HepG2 (cell line): ENCODE measurements around the gene WDR7. TPM values are rescaled to one million over a fixed set of nuclear protein-coding genes. Genes with fewer than 3 reads are reported as not detected.

Source experiments
- ATAC-seq: fragments of 200-7000 bp; cut with Tn5 transposase; 3 replicates; pipeline ENCODE4 v1.9.1; 2020; ENCODE audit warnings: mild to moderate bottlenecking, moderate library complexity
- BruUV-seq: library from RNA; stranded (reverse); fragments of 400-500 nt; replicated peaks from 2 replicates; lab custom pipeline; 2021; lab: Mats Ljungman, UMichigan
- CTCF ChIA-PET: fragments of 300-600 bp; formaldehyde crosslinking; extraction: SDS; loops from one replicate; lab custom pipeline; 2021; ENCODE audit warnings: low total read pairs, inconsistent platforms, low intra/inter-chr PET ratio; lab: Yijun Ruan, JAX
- POLR2A ChIA-PET: fragments of 350-600 bp; sonication (Branson Sonifier 250); formaldehyde crosslinking; loops from one replicate; lab custom pipeline; 2020; ENCODE audit warnings: antibody characterized with exemption, inconsistent platforms; lab: Yijun Ruan, JAX
- DNase-seq: peaks from one replicate; pipeline ENCODE4 v3.0.0-alpha.2; 2015; ENCODE audit warnings: low spot score
- FAIRE-seq: peaks from 3 replicates; lab custom pipeline; 2011; peaks lifted over from hg19 to GRCh38; lab: Jason Lieb, UNC
- H2AFZ ChIP-seq: one replicate; pipeline ENCODE4 v1.6.1; 2011; ENCODE audit warnings: low read length, inconsistent platforms
- H3K27ac ChIP-seq: fragments of 300-600 bp; 3 replicates; pipeline ENCODE4 v1.8.0; 2011; ENCODE audit warnings: mixed run types, mild to moderate bottlenecking, mixed read lengths, low read length, inconsistent platforms; ENCODE audit not compliant: insufficient read depth; ENCODE audit errors: extremely low read length
- H3K27me3 ChIP-seq, 2 experiments: fragments of 200-600 bp in 1 of 2; 2 replicates in 1 of 2; 3 replicates in 1 of 2; pipeline versions ENCODE4 v1.6.0 to v1.8.0; 2011; ENCODE audit warnings: low read length in 2 of 2, mild to moderate bottlenecking in 2 of 2, moderate library complexity in 2 of 2, inconsistent platforms in 1 of 2; ENCODE audit not compliant: insufficient read depth in 2 of 2, control insufficient read depth in 1 of 2
- H3K36me3 ChIP-seq, 2 experiments: fragments of 200-600 bp in 1 of 2; replicated peaks in 1 of 2; 2 replicates in 1 of 2; 3 replicates in 1 of 2; pipeline versions ENCODE4 v1.5.1 to v1.8.0; 2011; ENCODE audit warnings: low read length in 2 of 2, inconsistent platforms in 1 of 2; ENCODE audit not compliant: insufficient read depth in 2 of 2, control insufficient read depth in 1 of 2
- H3K4me1 ChIP-seq: 2 replicates; pipeline ENCODE4 v1.5.1; 2012; ENCODE audit warnings: low read length, inconsistent platforms; ENCODE audit not compliant: insufficient read depth
- H3K4me2 ChIP-seq: 2 replicates; pipeline ENCODE4 v1.6.0; 2011; ENCODE audit warnings: low read depth, low read length, inconsistent platforms
- H3K4me3 ChIP-seq, 3 experiments: fragments of 200-600 bp in 1 of 3; sonication (generic), shearing (Covaris generic) in 1 of 3; replicated peaks in 1 of 3; 2 replicates each; pipeline ENCODE4 v1.5.1; 2011 to 2016; ENCODE audit warnings: low read length in 3 of 3, inconsistent platforms in 2 of 3, low read depth in 2 of 3, mild to moderate bottlenecking in 2 of 3, control low read depth in 1 of 3, mixed read lengths in 1 of 3; ENCODE audit not compliant: insufficient read depth in 1 of 3
- H3K79me2 ChIP-seq: one replicate; pipeline ENCODE4 v1.6.1; 2011; ENCODE audit warnings: low read length, inconsistent platforms; ENCODE audit not compliant: insufficient read depth
- H3K9ac ChIP-seq: 2 replicates; pipeline ENCODE4 v1.6.0; 2011; ENCODE audit warnings: mild to moderate bottlenecking, low read depth, low read length, inconsistent platforms; ENCODE audit not compliant: insufficient read depth
- H3K9me3 ChIP-seq: 2 replicates; pipeline ENCODE4 v1.5.1; 2012; ENCODE audit warnings: mild to moderate bottlenecking, low read length
- H4K20me1 ChIP-seq: 2 replicates; pipeline ENCODE4 v1.6.0; 2011; ENCODE audit warnings: inconsistent platforms, mild to moderate bottlenecking, low read length, moderate library complexity; ENCODE audit not compliant: insufficient read depth
- BORCS8-MEF2B ChIP-seq: sonication (generic); formaldehyde crosslinking; IDR thresholded peaks from 2 replicates; pipeline ENCODE4 v1.8.0; 2022; ENCODE audit warnings: mild to moderate bottlenecking, missing genetic modification reagents
- CREM ChIP-seq, 2 experiments: sonication (generic) in 1 of 2; formaldehyde crosslinking in 1 of 2; IDR thresholded peaks; 2 replicates each; pipeline versions ENCODE4 v1.4.0 to v1.6.1; 2016 to 2020; ENCODE audit warnings: antibody characterized with exemption in 1 of 2, mild to moderate bottlenecking in 1 of 2, missing genetic modification reagents in 1 of 2
- HDAC6 ChIP-seq: fragments of 200-600 bp; sonication (generic); IDR thresholded peaks from 2 replicates; pipeline ENCODE4 v1.7.0; 2017; ENCODE audit warnings: mild to moderate bottlenecking, antibody characterized with exemption, low read length, low read depth
- ISX ChIP-seq: sonication (generic); formaldehyde crosslinking; conservative IDR thresholded peaks from 2 replicates; pipeline ENCODE4 v1.5.0; 2020; ENCODE audit warnings: missing genetic modification reagents
- MBNL3 ChIP-seq: fragments of 250-450 bp; sonication (Bioruptor Pico); conservative IDR thresholded peaks from 2 replicates; pipeline ENCODE4 v1.8.0; 2022; ENCODE audit warnings: mild to moderate bottlenecking, inconsistent platforms
- ONECUT2 ChIP-seq: sonication (generic); formaldehyde crosslinking; IDR thresholded peaks from 2 replicates; pipeline ENCODE4 v1.4.0; 2020; ENCODE audit warnings: missing genetic modification reagents
- THYN1 ChIP-seq: sonication (generic); formaldehyde crosslinking; IDR thresholded peaks from 2 replicates; pipeline ENCODE4 v1.8.1; 2023; ENCODE audit warnings: low read depth, mild to moderate bottlenecking, moderate library complexity, missing genetic modification reagents, borderline replicate concordance
- WGBS: methylation state at CpG from one replicate; pipeline ENCODE4 v1.1.6; 2017; ENCODE audit warnings: low lambda C conversion rate; 5-methylcytosine and 5-hydroxymethylcytosine counted together
- in situ Hi-C: cut with HindIII; loops from 2 replicates; pipeline ENCODE4 v1.10.0; 2017; ENCODE audit warnings: low pct_unique_long_range_greater_than_20kb; ENCODE audit not compliant: extremely low pct_ligation_motif_present
- intact Hi-C: fragments of 100-400 bp; cut with micrococcal nuclease; formaldehyde crosslinking; loops from one replicate; pipeline ENCODE4 v1.10.0; 2022; ENCODE audit not compliant: unreplicated experiment
- polyA plus RNA-seq, 8 experiments: library from polyadenylated mRNA; depleted of rRNA in 3 of 8; stranded (reverse) in 7 of 8; unstranded in 1 of 8; fragments of >200 nt; fragmentation: Illumina TruSeq in 4 of 8; extraction: Trizol in 4 of 8; gene quantifications; 2 replicates each; pipeline versions ENCODE4 v1.2.1 to v1.2.3, GENCODE V29; 2011 to 2016; ENCODE audit warnings: low read depth in 4 of 8, missing spikeins in 1 of 8, mixed read lengths in 1 of 8; ENCODE audit not compliant: insufficient read depth in 1 of 8
- total RNA-seq, 5 experiments: library from RNA; depleted of rRNA; stranded (reverse); fragments of >200 nt; fragmentation: Illumina TruSeq; extraction: Trizol; gene quantifications; 2 replicates each; pipeline ENCODE4 v1.2.3, GENCODE V29; 2016; ENCODE audit warnings: low read depth in 1 of 5
- TF ChIP-seq, protein P1 (sequence below): sonication (generic); formaldehyde crosslinking; IDR thresholded peaks from 2 replicates; pipeline ENCODE4 v1.4.0; 2020; ENCODE audit warnings: missing genetic modification reagents
- TF ChIP-seq, protein P2 (sequence below): IDR thresholded peaks from 2 replicates; pipeline ENCODE4 v1.6.1; 2016; ENCODE audit warnings: mild to moderate bottlenecking, missing biosample characterization, missing genetic modification reagents
- TF ChIP-seq, protein P3 (sequence below): IDR thresholded peaks from 2 replicates; pipeline ENCODE4 v1.6.1; 2016; ENCODE audit warnings: missing genetic modification reagents, missing compliant biosample characterization

WDR7 gene
- total and polyA plus RNA-seq, 2 of the 13 experiments (the other 11 are each of a cell fraction or from before 2014, with no cell fraction given): 2.0 to 7.8 TPM

DNA sequence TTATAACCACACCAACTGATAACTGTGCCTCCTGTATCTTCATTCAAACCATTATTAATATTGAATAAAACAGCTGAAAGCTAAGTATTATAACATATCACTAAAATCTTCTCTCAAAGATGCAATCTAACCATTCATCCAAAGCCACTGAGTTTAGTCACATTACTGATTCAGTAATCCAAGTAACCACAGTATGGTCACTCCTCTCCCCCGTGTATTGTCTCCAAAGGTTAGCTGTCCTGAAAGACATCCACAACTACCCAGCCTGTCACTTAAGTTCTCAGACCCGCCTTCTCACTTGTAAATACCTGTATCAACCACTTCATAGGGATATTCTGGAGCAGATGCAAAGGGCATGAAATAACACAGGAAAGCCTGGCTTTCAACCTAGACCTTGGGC, 282.3 kb downstream of the WDR7 start:
- intact Hi-C loops: no loop called here
- no peak for TF ChIP-seq BORCS8-MEF2B (CRISPR knock-in tag)
- no peak for TF ChIP-seq ISX
- TF ChIP-seq, protein P1, sequence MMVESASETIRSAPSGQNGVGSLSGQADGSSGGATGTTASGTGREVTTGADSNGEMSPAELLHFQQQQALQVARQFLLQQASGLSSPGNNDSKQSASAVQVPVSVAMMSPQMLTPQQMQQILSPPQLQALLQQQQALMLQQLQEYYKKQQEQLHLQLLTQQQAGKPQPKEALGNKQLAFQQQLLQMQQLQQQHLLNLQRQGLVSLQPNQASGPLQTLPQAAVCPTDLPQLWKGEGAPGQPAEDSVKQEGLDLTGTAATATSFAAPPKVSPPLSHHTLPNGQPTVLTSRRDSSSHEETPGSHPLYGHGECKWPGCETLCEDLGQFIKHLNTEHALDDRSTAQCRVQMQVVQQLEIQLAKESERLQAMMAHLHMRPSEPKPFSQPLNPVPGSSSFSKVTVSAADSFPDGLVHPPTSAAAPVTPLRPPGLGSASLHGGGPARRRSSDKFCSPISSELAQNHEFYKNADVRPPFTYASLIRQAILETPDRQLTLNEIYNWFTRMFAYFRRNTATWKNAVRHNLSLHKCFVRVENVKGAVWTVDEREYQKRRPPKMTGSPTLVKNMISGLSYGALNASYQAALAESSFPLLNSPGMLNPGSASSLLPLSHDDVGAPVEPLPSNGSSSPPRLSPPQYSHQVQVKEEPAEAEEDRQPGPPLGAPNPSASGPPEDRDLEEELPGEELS (CRISPR knock-in tag): no peak
- no peak for TF ChIP-seq CREM (IDR thresholded peaks at IDR 0.05)
- TF ChIP-seq CREM (CRISPR knock-in tag; IDR thresholded peaks at IDR 0.05): no peak
- TF ChIP-seq, protein P2, sequence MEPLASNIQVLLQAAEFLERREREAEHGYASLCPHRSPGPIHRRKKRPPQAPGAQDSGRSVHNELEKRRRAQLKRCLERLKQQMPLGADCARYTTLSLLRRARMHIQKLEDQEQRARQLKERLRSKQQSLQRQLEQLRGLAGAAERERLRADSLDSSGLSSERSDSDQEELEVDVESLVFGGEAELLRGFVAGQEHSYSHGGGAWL (CRISPR knock-in tag): no peak
- TF ChIP-seq THYN1: no peak
- no peak for TF ChIP-seq HDAC6
- no peak for TF ChIP-seq MBNL3 (CRISPR knock-in tag)
- no peak for TF ChIP-seq ONECUT2 (CRISPR knock-in tag)
- TF ChIP-seq, protein P3, sequence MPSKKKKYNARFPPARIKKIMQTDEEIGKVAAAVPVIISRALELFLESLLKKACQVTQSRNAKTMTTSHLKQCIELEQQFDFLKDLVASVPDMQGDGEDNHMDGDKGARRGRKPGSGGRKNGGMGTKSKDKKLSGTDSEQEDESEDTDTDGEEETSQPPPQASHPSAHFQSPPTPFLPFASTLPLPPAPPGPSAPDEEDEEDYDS: no peak
- TF ChIP-seq, all 625 proteins: peak for 0
- H3K4me1 ChIP-seq: no peaks in the 10 kb centered on the region
- H3K9me3 ChIP-seq: no peaks in the 10 kb centered on the region
- no peak overlapping the region for H2AFZ ChIP-seq
- no peak overlapping the region for H3K4me2 ChIP-seq
- no peaks in the 10 kb centered on the region for H3K27me3 ChIP-seq
- 87% methylated on average over 2 of the region's 2 CpGs for WGBS
- no peak for ATAC-seq
- no peak overlapping the region for H3K4me3 ChIP-seq
- in situ Hi-C loops: no loop called here
- BruUV-seq: no TSS peak
- DNase-seq: no peak
- no peaks in the 10 kb centered on the region for H3K79me2 ChIP-seq
- CTCF ChIA-PET: no interaction called here
- H4K20me1 ChIP-seq: no peaks in the 10 kb centered on the region
- no peaks in the 10 kb centered on the region for H3K36me3 ChIP-seq
- POLR2A ChIA-PET: no interaction called here
- no peak for FAIRE-seq
- no peak overlapping the region for H3K27ac ChIP-seq
- H3K9ac ChIP-seq: no peak overlapping the region
